GM12878 (cell line): ENCODE data around the gene ZNF710. TPM values are rescaled to one million over a fixed set of nuclear protein-coding genes. Genes with fewer than 3 reads are reported as not detected.

Source experiments
- ASH2L ChIP-seq: fragments of 300-600, 200-600 bp; sonication (generic); IDR thresholded peaks from 2 replicates; pipeline ENCODE4 v1.6.1; 2017; ENCODE audit warnings: low read depth, mild to moderate bottlenecking, borderline replicate concordance
- ATF7 ChIP-seq: fragments of 450-650 bp; IDR thresholded peaks from 2 replicates; pipeline ENCODE4 v1.6.1; 2016; ENCODE audit warnings: low read depth, mild to moderate bottlenecking
- BCLAF1 ChIP-seq: fragments of 450-650 bp; IDR thresholded peaks from 2 replicates; pipeline ENCODE4 v1.6.1; 2017; ENCODE audit warnings: antibody characterized with exemption, mild to moderate bottlenecking, moderate library complexity
- CBFB ChIP-seq: IDR thresholded peaks from 2 replicates; pipeline ENCODE4 v1.6.1; 2016; ENCODE audit warnings: antibody characterized with exemption, low read depth
- CEBPB ChIP-seq, 2 experiments: fragments of 150-350 bp in 1 of 2; IDR thresholded peaks; 2 replicates each; pipeline ENCODE4 v1.6.1; 2012 to 2014; ENCODE audit warnings: low read depth in 2 of 2, low read length in 2 of 2, borderline replicate concordance in 1 of 2, inconsistent platforms in 1 of 2
- CHD1 ChIP-seq: IDR thresholded peaks from 2 replicates; pipeline ENCODE4 v1.6.1; 2012; ENCODE audit warnings: low read depth, low read length, improper control_type of control experiment
- CHD2 ChIP-seq: IDR thresholded peaks from 2 replicates; pipeline ENCODE4 v1.6.1; 2011; ENCODE audit warnings: low read depth, low read length, improper control_type of control experiment, borderline replicate concordance
- DPF2 ChIP-seq: fragments of 450-650 bp; IDR thresholded peaks from 2 replicates; pipeline ENCODE4 v1.6.1; 2017; ENCODE audit warnings: mild to moderate bottlenecking
- GATAD2B ChIP-seq: fragments of 450-650 bp; conservative IDR thresholded peaks from 2 replicates; pipeline ENCODE4 v1.6.1; 2017; ENCODE audit warnings: low read depth, mild to moderate bottlenecking, moderate library complexity
- HDAC2 ChIP-seq: fragments of 200-600 bp; sonication (generic); IDR thresholded peaks from 2 replicates; pipeline ENCODE4 v1.6.1; 2017
- MYC ChIP-seq: IDR thresholded peaks from 2 replicates; pipeline ENCODE4 v1.6.1; 2011; ENCODE audit warnings: mild to moderate bottlenecking, low read length, moderate library complexity, inconsistent platforms; ENCODE audit not compliant: insufficient read depth, insufficient replicate concordance, insufficient read length, severe bottlenecking
- NFXL1 ChIP-seq: fragments of 450-650 bp; IDR thresholded peaks from 2 replicates; pipeline ENCODE4 v1.6.1; 2017; ENCODE audit warnings: antibody characterized with exemption, mild to moderate bottlenecking, borderline replicate concordance
- NFYB ChIP-seq: IDR thresholded peaks from 2 replicates; pipeline ENCODE4 v1.6.1; 2011; ENCODE audit warnings: low read depth, mild to moderate bottlenecking, low read length, improper control_type of control experiment, moderate library complexity; ENCODE audit not compliant: insufficient read depth
- POLR2A ChIP-seq: IDR thresholded peaks from 2 replicates; pipeline ENCODE4 v1.6.1; 2011; ENCODE audit warnings: low read depth, mild to moderate bottlenecking, low read length
- RB1 ChIP-seq: fragments of 450-650 bp; formaldehyde crosslinking; IDR thresholded peaks from 2 replicates; pipeline ENCODE4 v1.6.1; 2017; ENCODE audit warnings: mild to moderate bottlenecking, borderline replicate concordance
- RUNX3 ChIP-seq: IDR thresholded peaks from 2 replicates; pipeline ENCODE4 v1.6.1; 2012; ENCODE audit warnings: low read length, inconsistent platforms
- SREBF2 ChIP-seq: IDR thresholded peaks from 2 replicates; pipeline ENCODE4 v1.6.1; 2012; ENCODE audit warnings: mild to moderate bottlenecking, low read length
- TAF1 ChIP-seq: IDR thresholded peaks from 2 replicates; pipeline ENCODE4 v1.6.1; 2011; ENCODE audit warnings: mild to moderate bottlenecking, low read depth, low read length, borderline replicate concordance
- TCF12 ChIP-seq: IDR thresholded peaks from 2 replicates; pipeline ENCODE4 v1.6.1; 2011; ENCODE audit warnings: low read depth, mild to moderate bottlenecking, low read length
- YY1 ChIP-seq: IDR thresholded peaks from 2 replicates; pipeline ENCODE4 v1.6.1; 2011; ENCODE audit warnings: low read depth, mild to moderate bottlenecking, low read length
- polyA plus RNA-seq, 11 experiments: library from polyadenylated mRNA; depleted of rRNA in 4 of 11; unstranded in 6 of 11; stranded (reverse) in 5 of 11; fragments of >200 nt; fragmentation: Nextera tagmentation in 4 of 11; fragmentation: Illumina TruSeq in 1 of 11; extraction: Ambion mirVana in 4 of 11; extraction: Trizol in 1 of 11; gene quantifications; 1 replicate in 1 of 11; 2 replicates in 10 of 11; pipeline versions ENCODE4 v1.2.1 to v1.2.3, GENCODE V29; 2011 to 2016; ENCODE audit warnings: inconsistent platforms in 2 of 11, missing spikeins in 2 of 11, low read depth in 1 of 11
- total RNA-seq, 4 experiments: library from RNA; depleted of rRNA in 3 of 4; stranded (reverse); fragments of >200 nt in 3 of 4; fragmentation: Illumina TruSeq in 1 of 4; extraction: Trizol in 1 of 4; gene quantifications; 2 replicates each; pipeline versions ENCODE4 v1.2.1 to v1.2.3, GENCODE V29; 2013 to 2021
- TF ChIP-seq, protein P1 (sequence below), 3 experiments: IDR thresholded peaks in 2 of 3; conservative IDR thresholded peaks in 1 of 3; 2 replicates each; pipeline ENCODE4 v1.5.1; 2011; ENCODE audit warnings: low read depth in 3 of 3, low read length in 3 of 3, mild to moderate bottlenecking in 3 of 3, control low read depth in 2 of 3, moderate library complexity in 2 of 3, inconsistent platforms in 1 of 3, mixed read lengths in 1 of 3; ENCODE audit not compliant: control insufficient read depth in 2 of 3, insufficient read depth in 1 of 3; ENCODE audit errors: extremely low read depth in 1 of 3
- TF ChIP-seq, protein P2 (sequence below): fragments of 450-650 bp; IDR thresholded peaks from 2 replicates; pipeline ENCODE4 v1.6.1; 2017; ENCODE audit warnings: mild to moderate bottlenecking, moderate library complexity

ZNF710 gene
- total and polyA plus RNA-seq, 10 of the 15 experiments (the other 5 are each of a cell fraction or from before 2014, with no cell fraction given), result 1.4 to 43.5 (median 9.8) TPM

DNA sequence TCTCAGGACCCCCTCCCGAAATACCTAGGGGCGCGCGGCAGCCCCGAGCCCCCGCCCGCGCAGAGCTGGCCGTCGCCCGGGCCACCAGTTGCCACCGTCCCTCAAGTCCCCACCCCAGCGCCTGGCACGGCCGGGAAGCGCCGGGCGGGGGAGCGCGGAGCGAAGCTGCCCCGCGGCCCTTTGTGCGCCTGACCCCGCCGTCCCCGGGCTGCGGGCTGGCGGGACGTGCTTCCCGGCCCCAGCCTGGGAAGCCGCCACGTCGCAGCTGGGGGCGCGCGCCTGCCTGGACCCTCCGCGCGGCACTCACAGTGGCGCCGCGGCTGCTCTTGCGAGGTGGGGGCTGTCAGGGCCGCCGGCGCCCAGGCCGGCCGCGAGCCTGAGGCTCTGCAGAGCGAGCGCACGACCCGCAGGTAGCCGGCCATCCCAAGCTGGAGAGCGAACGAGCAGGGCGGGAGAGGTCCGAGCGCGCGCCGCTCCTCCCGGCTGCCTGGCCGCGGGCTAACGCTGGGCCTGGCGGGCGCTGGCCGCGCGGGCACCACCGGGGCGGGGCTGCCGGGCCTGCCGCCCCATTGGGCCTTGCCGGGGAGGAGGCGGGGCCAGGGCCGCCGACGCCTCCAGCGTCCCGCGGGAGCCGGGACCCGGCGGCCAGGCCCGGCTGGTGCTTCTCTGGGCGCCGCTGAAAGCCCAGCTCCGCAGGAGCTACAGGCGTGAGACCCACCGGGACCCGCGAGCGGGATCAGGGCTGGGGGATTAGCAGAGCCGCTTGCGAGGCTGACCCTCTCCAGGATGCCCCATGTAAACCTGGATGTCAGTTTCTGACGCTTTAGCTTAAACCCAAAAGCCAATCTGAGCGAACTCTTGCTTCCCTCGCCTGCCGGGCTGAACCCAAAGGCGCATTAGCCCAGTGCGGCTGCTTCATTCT lies 101.1 kb downstream of the ZNF710 start, which contains the start of gene IDH2 (continued):
- TF ChIP-seq RUNX3 (no peak), CBFB (no peak), MYC (no peak), RB1 (peak; percentile 72), NFYB (peak; percentile 67; the same call in 1 of the 2 replicates), ATF7 (no peak), HDAC2 (no peak), DPF2 (peak; percentile 74; the same call in 1 of the 2 replicates), NFXL1 (no peak), CHD2 (peak; percentile 71), GATAD2B (peak; percentile 85), POLR2A (peak; percentile 91), CEBPB (IDR thresholded peaks at IDR 0.05; ENCODE audit: borderline replicate concordance in 1 of 2, low read depth in 2 of 2, low read length in 2 of 2) (no peak), CHD1 (no peak; the same call in 1 of the 2 replicates), ASH2L (no peak), TCF12 (0 out of 2 replicates have a peak, but pooled peaks have one; percentile 19), TAF1 (peak; percentile 74; the same call in 1 of the 2 replicates), SREBF2 (no peak), BCLAF1 (0 out of 2 replicates have a peak, but pooled peaks have one; percentile 21), YY1 (peak; percentile 29; the same call in 1 of the 2 replicates)
- TF ChIP-seq, protein P1, sequence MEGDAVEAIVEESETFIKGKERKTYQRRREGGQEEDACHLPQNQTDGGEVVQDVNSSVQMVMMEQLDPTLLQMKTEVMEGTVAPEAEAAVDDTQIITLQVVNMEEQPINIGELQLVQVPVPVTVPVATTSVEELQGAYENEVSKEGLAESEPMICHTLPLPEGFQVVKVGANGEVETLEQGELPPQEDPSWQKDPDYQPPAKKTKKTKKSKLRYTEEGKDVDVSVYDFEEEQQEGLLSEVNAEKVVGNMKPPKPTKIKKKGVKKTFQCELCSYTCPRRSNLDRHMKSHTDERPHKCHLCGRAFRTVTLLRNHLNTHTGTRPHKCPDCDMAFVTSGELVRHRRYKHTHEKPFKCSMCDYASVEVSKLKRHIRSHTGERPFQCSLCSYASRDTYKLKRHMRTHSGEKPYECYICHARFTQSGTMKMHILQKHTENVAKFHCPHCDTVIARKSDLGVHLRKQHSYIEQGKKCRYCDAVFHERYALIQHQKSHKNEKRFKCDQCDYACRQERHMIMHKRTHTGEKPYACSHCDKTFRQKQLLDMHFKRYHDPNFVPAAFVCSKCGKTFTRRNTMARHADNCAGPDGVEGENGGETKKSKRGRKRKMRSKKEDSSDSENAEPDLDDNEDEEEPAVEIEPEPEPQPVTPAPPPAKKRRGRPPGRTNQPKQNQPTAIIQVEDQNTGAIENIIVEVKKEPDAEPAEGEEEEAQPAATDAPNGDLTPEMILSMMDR (IDR thresholded peaks at IDR 0.05 in 2 of 3, conservative IDR thresholded peaks at IDR 0.05 in 1 of 3; ENCODE audit: control insufficient read depth in 2 of 3, extremely low read depth in 1 of 3, insufficient read depth in 1 of 3, low read depth in 3 of 3, low read length in 3 of 3), result no peak
- TF ChIP-seq, protein P2, sequence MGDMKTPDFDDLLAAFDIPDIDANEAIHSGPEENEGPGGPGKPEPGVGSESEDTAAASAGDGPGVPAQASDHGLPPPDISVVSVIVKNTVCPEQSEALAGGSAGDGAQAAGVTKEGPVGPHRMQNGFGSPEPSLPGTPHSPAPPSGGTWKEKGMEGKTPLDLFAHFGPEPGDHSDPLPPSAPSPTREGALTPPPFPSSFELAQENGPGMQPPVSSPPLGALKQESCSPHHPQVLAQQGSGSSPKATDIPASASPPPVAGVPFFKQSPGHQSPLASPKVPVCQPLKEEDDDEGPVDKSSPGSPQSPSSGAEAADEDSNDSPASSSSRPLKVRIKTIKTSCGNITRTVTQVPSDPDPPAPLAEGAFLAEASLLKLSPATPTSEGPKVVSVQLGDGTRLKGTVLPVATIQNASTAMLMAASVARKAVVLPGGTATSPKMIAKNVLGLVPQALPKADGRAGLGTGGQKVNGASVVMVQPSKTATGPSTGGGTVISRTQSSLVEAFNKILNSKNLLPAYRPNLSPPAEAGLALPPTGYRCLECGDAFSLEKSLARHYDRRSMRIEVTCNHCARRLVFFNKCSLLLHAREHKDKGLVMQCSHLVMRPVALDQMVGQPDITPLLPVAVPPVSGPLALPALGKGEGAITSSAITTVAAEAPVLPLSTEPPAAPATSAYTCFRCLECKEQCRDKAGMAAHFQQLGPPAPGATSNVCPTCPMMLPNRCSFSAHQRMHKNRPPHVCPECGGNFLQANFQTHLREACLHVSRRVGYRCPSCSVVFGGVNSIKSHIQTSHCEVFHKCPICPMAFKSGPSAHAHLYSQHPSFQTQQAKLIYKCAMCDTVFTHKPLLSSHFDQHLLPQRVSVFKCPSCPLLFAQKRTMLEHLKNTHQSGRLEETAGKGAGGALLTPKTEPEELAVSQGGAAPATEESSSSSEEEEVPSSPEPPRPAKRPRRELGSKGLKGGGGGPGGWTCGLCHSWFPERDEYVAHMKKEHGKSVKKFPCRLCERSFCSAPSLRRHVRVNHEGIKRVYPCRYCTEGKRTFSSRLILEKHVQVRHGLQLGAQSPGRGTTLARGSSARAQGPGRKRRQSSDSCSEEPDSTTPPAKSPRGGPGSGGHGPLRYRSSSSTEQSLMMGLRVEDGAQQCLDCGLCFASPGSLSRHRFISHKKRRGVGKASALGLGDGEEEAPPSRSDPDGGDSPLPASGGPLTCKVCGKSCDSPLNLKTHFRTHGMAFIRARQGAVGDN, result 0 out of 2 replicates have a peak, but pooled peaks have one; percentile 66
